ENCODE data around the gene CAPG.

The CAPG gene

GRCh38 chr2:85431570-85432205 is 21.5 kb upstream of the CAPG start:
- Histone ChIP-seq H3K9ac (ENCODE audit: low read depth in 1 of 2, low read length in 2 of 2) (no peak overlapping the region), H3K27ac (ENCODE audit: low read depth in 2 of 2, low read length in 2 of 2) (no peak overlapping the region), H3K9me3 (ENCODE audit: control insufficient read depth in 2 of 2, low read length in 2 of 2) (no peaks in the 10 kb centered on the region), H3K27me3 (ENCODE audit: control insufficient read depth in 2 of 2, insufficient read depth in 2 of 2, low read length in 2 of 2) (no peaks in the 10 kb centered on the region), H3K4me1 (ENCODE audit: control insufficient read depth in 2 of 2, insufficient read depth in 2 of 2, low read length in 2 of 2) (peaks cover 14 to 22% of the 10 kb centered on the region in 2 donors), H3K4me3 (ENCODE audit: low read length in 2 of 2) (no peak overlapping the region), H3K36me3 (ENCODE audit: control insufficient read depth in 2 of 2, insufficient read depth in 2 of 2, low read length in 2 of 2) (no peaks in the 10 kb centered on the region)

- Histone ChIP-seq H3K9ac (ENCODE audit: low read depth in 1 of 2, low read length in 2 of 2) (no peak overlapping the region), H3K27ac (ENCODE audit: low read depth in 2 of 2, low read length in 2 of 2) (no peak overlapping the region), H3K36me3 (ENCODE audit: control insufficient read depth in 2 of 2, insufficient read depth in 2 of 2, low read length in 2 of 2) (no peaks in the 10 kb centered on the region), H3K9me3 (ENCODE audit: control insufficient read depth in 2 of 2, low read length in 2 of 2) (no peaks in the 10 kb centered on the region), H3K4me3 (ENCODE audit: low read length in 2 of 2) (no peak overlapping the region), H3K27me3 (ENCODE audit: control insufficient read depth in 2 of 2, insufficient read depth in 2 of 2, low read length in 2 of 2) (no peaks in the 10 kb centered on the region), H3K4me1 (ENCODE audit: control insufficient read depth in 2 of 2, insufficient read depth in 2 of 2, low read length in 2 of 2) (peaks cover 14 to 22% of the 10 kb centered on the region in 2 donors)
These were observed 20.8 kb upstream of the CAPG start for GRCh38 chr2:85430752-85431569.

- peaks cover 14 to 22% of the 10 kb centered on the region in 2 donors for H3K4me1 ChIP-seq (ENCODE audit: control insufficient read depth in 2 of 2, insufficient read depth in 2 of 2, low read length in 2 of 2)
- no peak overlapping the region for H3K27ac ChIP-seq (ENCODE audit: low read depth in 2 of 2, low read length in 2 of 2)
- no peak overlapping the region for H3K9ac ChIP-seq (ENCODE audit: low read depth in 1 of 2, low read length in 2 of 2)
- no peaks in the 10 kb centered on the region for H3K9me3 ChIP-seq (ENCODE audit: control insufficient read depth in 2 of 2, low read length in 2 of 2)
- H3K27me3 ChIP-seq (ENCODE audit: control insufficient read depth in 2 of 2, insufficient read depth in 2 of 2, low read length in 2 of 2) = no peaks in the 10 kb centered on the region
- H3K4me3 ChIP-seq (ENCODE audit: low read length in 2 of 2) = no peak overlapping the region
- no peaks in the 10 kb centered on the region for H3K36me3 ChIP-seq (ENCODE audit: control insufficient read depth in 2 of 2, insufficient read depth in 2 of 2, low read length in 2 of 2)
These were observed 19.7 kb upstream of the CAPG start for GRCh38 chr2:85429924-85430289.

GRCh38 chr2:85429213-85429923 is 19.2 kb upstream of the CAPG start:
- no peaks in the 10 kb centered on the region for H3K36me3 ChIP-seq (ENCODE audit: control insufficient read depth in 2 of 2, insufficient read depth in 2 of 2, low read length in 2 of 2)
- H3K27me3 ChIP-seq (ENCODE audit: control insufficient read depth in 2 of 2, insufficient read depth in 2 of 2, low read length in 2 of 2) = no peaks in the 10 kb centered on the region
- H3K9ac ChIP-seq (ENCODE audit: low read depth in 1 of 2, low read length in 2 of 2) = no peak overlapping the region
- H3K4me3 ChIP-seq (ENCODE audit: low read length in 2 of 2) = no peak overlapping the region
- no peaks in the 10 kb centered on the region for H3K9me3 ChIP-seq (ENCODE audit: control insufficient read depth in 2 of 2, low read length in 2 of 2)
- H3K27ac ChIP-seq (ENCODE audit: low read depth in 2 of 2, low read length in 2 of 2) = no peak overlapping the region
- H3K4me1 ChIP-seq (ENCODE audit: control insufficient read depth in 2 of 2, insufficient read depth in 2 of 2, low read length in 2 of 2) = peaks cover 14 to 22% of the 10 kb centered on the region in 2 donors

- Histone ChIP-seq H3K9me3 (ENCODE audit: control insufficient read depth in 2 of 2, low read length in 2 of 2) (no peaks in the 10 kb centered on the region), H3K27ac (ENCODE audit: low read depth in 2 of 2, low read length in 2 of 2) (peak overlapping the region in 1 of 2 donors; percentile 32), H3K27me3 (ENCODE audit: control insufficient read depth in 2 of 2, insufficient read depth in 2 of 2, low read length in 2 of 2) (no peaks in the 10 kb centered on the region), H3K9ac (ENCODE audit: low read depth in 1 of 2, low read length in 2 of 2) (no peak overlapping the region), H3K36me3 (ENCODE audit: control insufficient read depth in 2 of 2, insufficient read depth in 2 of 2, low read length in 2 of 2) (no peaks in the 10 kb centered on the region), H3K4me3 (ENCODE audit: low read length in 2 of 2) (no peak overlapping the region), H3K4me1 (ENCODE audit: control insufficient read depth in 2 of 2, insufficient read depth in 2 of 2, low read length in 2 of 2) (peaks cover 7 to 12% of the 10 kb centered on the region in 2 donors)
These were observed 18.2 kb upstream of the CAPG start for GRCh38 chr2:85428343-85428881.

GRCh38 chr2:85427300-85427835 is 17.2 kb upstream of the CAPG start:
- H3K27ac ChIP-seq (ENCODE audit: low read depth in 2 of 2, low read length in 2 of 2) = no peak overlapping the region
- H3K9me3 ChIP-seq (ENCODE audit: control insufficient read depth in 2 of 2, low read length in 2 of 2) = no peaks in the 10 kb centered on the region
- peaks cover 5 to 8% of the 10 kb centered on the region in 2 donors for H3K4me1 ChIP-seq (ENCODE audit: control insufficient read depth in 2 of 2, insufficient read depth in 2 of 2, low read length in 2 of 2)
- H3K36me3 ChIP-seq (ENCODE audit: control insufficient read depth in 2 of 2, insufficient read depth in 2 of 2, low read length in 2 of 2) = no peaks in the 10 kb centered on the region
- no peak overlapping the region for H3K4me3 ChIP-seq (ENCODE audit: low read length in 2 of 2)
- no peaks in the 10 kb centered on the region for H3K27me3 ChIP-seq (ENCODE audit: control insufficient read depth in 2 of 2, insufficient read depth in 2 of 2, low read length in 2 of 2)
- no peak overlapping the region for H3K9ac ChIP-seq (ENCODE audit: low read depth in 1 of 2, low read length in 2 of 2)

GRCh38 chr2:85425588-85425987 is 15.4 kb upstream of the CAPG start:
- Histone ChIP-seq H3K4me1 (ENCODE audit: control insufficient read depth in 2 of 2, insufficient read depth in 2 of 2, low read length in 2 of 2) (peaks cover 11 to 22% of the 10 kb centered on the region in 2 donors), H3K27me3 (ENCODE audit: control insufficient read depth in 2 of 2, insufficient read depth in 2 of 2, low read length in 2 of 2) (no peaks in the 10 kb centered on the region), H3K9me3 (ENCODE audit: control insufficient read depth in 2 of 2, low read length in 2 of 2) (no peaks in the 10 kb centered on the region), H3K9ac (ENCODE audit: low read depth in 1 of 2, low read length in 2 of 2) (no peak overlapping the region), H3K4me3 (ENCODE audit: low read length in 2 of 2) (no peak overlapping the region), H3K27ac (ENCODE audit: low read depth in 2 of 2, low read length in 2 of 2) (no peak overlapping the region), H3K36me3 (ENCODE audit: control insufficient read depth in 2 of 2, insufficient read depth in 2 of 2, low read length in 2 of 2) (no peaks in the 10 kb centered on the region)

GRCh38 chr2:85423525-85423924 is 13.4 kb upstream of the CAPG start:
- no peaks in the 10 kb centered on the region for H3K9me3 ChIP-seq (ENCODE audit: control insufficient read depth in 2 of 2, low read length in 2 of 2)
- H3K4me3 ChIP-seq (ENCODE audit: low read length in 2 of 2) = no peak overlapping the region
- H3K9ac ChIP-seq (ENCODE audit: low read depth in 1 of 2, low read length in 2 of 2) = no peak overlapping the region
- H3K27me3 ChIP-seq (ENCODE audit: control insufficient read depth in 2 of 2, insufficient read depth in 2 of 2, low read length in 2 of 2) = no peaks in the 10 kb centered on the region
- H3K36me3 ChIP-seq (ENCODE audit: control insufficient read depth in 2 of 2, insufficient read depth in 2 of 2, low read length in 2 of 2) = no peaks in the 10 kb centered on the region
- no peak overlapping the region for H3K27ac ChIP-seq (ENCODE audit: low read depth in 2 of 2, low read length in 2 of 2)
- H3K4me1 ChIP-seq (ENCODE audit: control insufficient read depth in 2 of 2, insufficient read depth in 2 of 2, low read length in 2 of 2) = peaks cover 27 to 33% of the 10 kb centered on the region in 2 donors

GRCh38 chr2:85422072-85422457 is 11.9 kb upstream of the CAPG start:
- Histone ChIP-seq H3K27me3 (ENCODE audit: control insufficient read depth in 2 of 2, insufficient read depth in 2 of 2, low read length in 2 of 2) (no peaks in the 10 kb centered on the region), H3K36me3 (ENCODE audit: control insufficient read depth in 2 of 2, insufficient read depth in 2 of 2, low read length in 2 of 2) (no peaks in the 10 kb centered on the region), H3K4me3 (ENCODE audit: low read length in 2 of 2) (no peak overlapping the region), H3K4me1 (ENCODE audit: control insufficient read depth in 2 of 2, insufficient read depth in 2 of 2, low read length in 2 of 2) (peaks cover 26 to 31% of the 10 kb centered on the region in 2 donors), H3K27ac (ENCODE audit: low read depth in 2 of 2, low read length in 2 of 2) (peak overlapping the region; percentile 78 to 84), H3K9ac (ENCODE audit: low read depth in 1 of 2, low read length in 2 of 2) (no peak overlapping the region), H3K9me3 (ENCODE audit: control insufficient read depth in 2 of 2, low read length in 2 of 2) (no peaks in the 10 kb centered on the region)
